DND-41 (cell line): Measurements from ENCODE around the gene C11orf21.

Experiments
- ATAC-seq: fragments of 200-7000 bp; cut with Tn5 transposase; 3 replicates; pipeline ENCODE4 v1.9.1; 2021; ENCODE audit warnings: low read depth; ENCODE audit not compliant: insufficient read depth
- DNase-seq: peaks from one replicate; pipeline ENCODE4 v3.0.0-alpha.2; 2020
- H2AFZ ChIP-seq: 2 replicates; pipeline ENCODE4 v1.6.0; 2012; ENCODE audit warnings: low read depth, low read length
- H3K27ac ChIP-seq: 2 replicates; pipeline ENCODE4 v1.5.1; 2012; ENCODE audit warnings: low read length, inconsistent platforms
- H3K27me3 ChIP-seq: fragments of 200-600 bp; sonication (generic); 2 replicates; pipeline ENCODE4 v1.6.0; 2012; ENCODE audit warnings: low read length, mild to moderate bottlenecking, inconsistent platforms; ENCODE audit not compliant: insufficient read depth, poor library complexity
- H3K36me3 ChIP-seq: 2 replicates; pipeline ENCODE4 v1.5.1; 2012; ENCODE audit warnings: low read length, inconsistent platforms; ENCODE audit not compliant: insufficient read depth
- H3K4me1 ChIP-seq: 2 replicates; pipeline ENCODE4 v1.5.1; 2012; ENCODE audit warnings: mild to moderate bottlenecking, low read length; ENCODE audit not compliant: insufficient read depth
- H3K4me2 ChIP-seq: 2 replicates; pipeline ENCODE4 v1.6.0; 2012; ENCODE audit warnings: mild to moderate bottlenecking, moderate library complexity, low read length, inconsistent platforms; ENCODE audit not compliant: insufficient read depth
- H3K4me3 ChIP-seq, 2 experiments: fragments of 200-600 bp in 1 of 2; shearing (Covaris generic) in 1 of 2; 2 replicates each; pipeline ENCODE4 v1.5.1; 2012 to 2016; ENCODE audit warnings: inconsistent platforms in 2 of 2, low read length in 2 of 2, mild to moderate bottlenecking in 2 of 2, low read depth in 1 of 2, moderate library complexity in 1 of 2
- H3K79me2 ChIP-seq: 2 replicates; pipeline ENCODE4 v1.6.0; 2012; ENCODE audit warnings: low read length, inconsistent platforms; ENCODE audit not compliant: insufficient read depth
- H3K9ac ChIP-seq: 2 replicates; pipeline ENCODE4 v1.6.0; 2012; ENCODE audit warnings: low read depth, mild to moderate bottlenecking, inconsistent platforms, low read length, moderate library complexity
- H3K9me3 ChIP-seq: 2 replicates; pipeline ENCODE4 v1.5.1; 2012; ENCODE audit warnings: low read length, moderate library complexity, mild to moderate bottlenecking, inconsistent platforms; ENCODE audit not compliant: insufficient read depth, severe bottlenecking
- H4K20me1 ChIP-seq: 2 replicates; pipeline ENCODE4 v1.6.0; 2012; ENCODE audit warnings: low read length; ENCODE audit not compliant: insufficient read depth
- CTCF ChIP-seq: IDR thresholded peaks from 2 replicates; pipeline ENCODE4 v1.5.1; 2012; ENCODE audit warnings: borderline replicate concordance, low read length, moderate library complexity, mild to moderate bottlenecking; ENCODE audit not compliant: poor library complexity, severe bottlenecking; ENCODE audit errors: extremely low read depth
- EZH2 ChIP-seq: IDR thresholded peaks from 3 replicates; pipeline ENCODE4 v1.6.1; 2012; ENCODE audit warnings: borderline replicate concordance, low read depth, mild to moderate bottlenecking, moderate library complexity, low read length, inconsistent platforms; ENCODE audit not compliant: severe bottlenecking

Gene C11orf21

DNA sequence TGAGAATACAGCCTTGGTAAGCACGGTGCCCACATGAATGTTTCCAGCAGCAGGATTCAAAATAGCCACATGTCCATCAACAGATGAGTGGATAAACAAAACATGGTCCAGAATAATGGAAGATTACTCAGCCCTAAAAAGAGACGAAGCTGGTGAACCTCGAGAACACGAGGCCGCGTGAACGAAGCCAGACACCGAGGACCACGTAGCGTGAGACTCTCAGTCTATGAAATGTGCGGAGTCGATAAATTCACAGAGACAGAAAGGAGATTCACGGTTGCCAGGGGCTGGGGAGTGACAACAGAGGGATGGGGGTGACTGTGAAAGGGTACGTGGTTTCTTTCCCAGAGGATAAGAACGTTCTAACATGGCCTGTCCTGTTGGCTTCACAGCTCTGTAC, 28.4 kb downstream of the C11orf21 start:
- Histone ChIP-seq H3K27me3 (no peaks in the 10 kb centered on the region), H2AFZ (no peak overlapping the region), H3K4me3 (no peak overlapping the region), H3K4me1 (peaks cover 18% of the 10 kb centered on the region), H3K79me2 (no peaks in the 10 kb centered on the region), H4K20me1 (no peaks in the 10 kb centered on the region), H3K36me3 (no peaks in the 10 kb centered on the region), H3K27ac (no peak overlapping the region), H3K9ac (no peak overlapping the region), H3K4me2 (no peak overlapping the region), H3K9me3 (no peaks in the 10 kb centered on the region)
- DNase-seq = no peak
- TF ChIP-seq CTCF (no peak), EZH2 (no peak)
- ATAC-seq = no peak

- Histone ChIP-seq H3K9me3 (no peaks in the 10 kb centered on the region), H3K27ac (no peak overlapping the region), H3K4me1 (peaks cover 22% of the 10 kb centered on the region), H3K4me2 (no peak overlapping the region), H3K27me3 (no peaks in the 10 kb centered on the region), H2AFZ (no peak overlapping the region), H3K79me2 (no peaks in the 10 kb centered on the region), H3K4me3 (no peak overlapping the region), H4K20me1 (no peaks in the 10 kb centered on the region), H3K9ac (no peak overlapping the region), H3K36me3 (no peaks in the 10 kb centered on the region)
- TF ChIP-seq CTCF (no peak), EZH2 (no peak)
- DNase-seq (peak; percentile 3), ATAC-seq (no peak)
Observed at GRCh38 chr11:2272946-2273280, 28.8 kb downstream of the C11orf21 start.

GRCh38 chr11:2272228-2272945, 29.3 kb downstream of the C11orf21 start:
- Histone ChIP-seq H4K20me1 (no peaks in the 10 kb centered on the region), H3K4me1 (peaks cover 27% of the 10 kb centered on the region), H3K4me2 (no peak overlapping the region), H3K27me3 (no peaks in the 10 kb centered on the region), H3K27ac (no peak overlapping the region), H3K9me3 (no peaks in the 10 kb centered on the region), H3K79me2 (no peaks in the 10 kb centered on the region), H3K36me3 (no peaks in the 10 kb centered on the region), H2AFZ (no peak overlapping the region), H3K4me3 (no peak overlapping the region), H3K9ac (no peak overlapping the region)
- DNase-seq = peak; percentile 3
- TF ChIP-seq EZH2 (no peak), CTCF (no peak)
- no peak for ATAC-seq
